ENCODE data around the gene TMC3. TPM values are rescaled to one million over a fixed set of nuclear protein-coding genes. Genes with fewer than 3 reads are reported as not detected.

Gene TMC3
- polyA plus RNA-seq, 1 donor (not counting 4 experiments of a cell fraction or from before 2014, with no cell fraction given), result not detected

DNA sequence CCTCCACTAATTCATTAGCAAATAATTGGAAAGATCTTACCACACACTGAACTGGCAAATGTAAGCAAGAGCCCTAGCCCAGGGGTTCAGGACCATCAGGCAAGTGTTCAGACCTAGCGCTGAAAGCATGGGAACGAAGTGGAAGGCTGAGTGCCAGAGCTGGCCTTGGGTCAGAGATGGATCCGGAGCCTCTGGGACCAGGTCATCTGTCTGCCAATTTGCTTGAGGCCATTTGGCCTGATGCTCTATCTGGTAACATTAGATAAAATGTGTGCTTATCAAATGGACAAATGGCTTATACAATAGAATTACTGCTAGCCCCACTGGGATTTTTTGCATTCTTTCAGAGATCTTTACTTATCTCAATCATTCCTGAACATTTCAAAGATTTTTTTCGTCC is 1.4 kb upstream of the TMC3 start:
- FAIRE-seq (no peak), DNase-seq (ENCODE audit: low read depth, low spot score) (no peak)
- H3K4me2 ChIP-seq (ENCODE audit: control insufficient read depth, extremely low read depth, insufficient read depth, low read depth, low read length), result no peak overlapping the region
- no peak overlapping the region for H2AFZ ChIP-seq (ENCODE audit: control insufficient read depth, low read length)
- TF ChIP-seq, protein P1, sequence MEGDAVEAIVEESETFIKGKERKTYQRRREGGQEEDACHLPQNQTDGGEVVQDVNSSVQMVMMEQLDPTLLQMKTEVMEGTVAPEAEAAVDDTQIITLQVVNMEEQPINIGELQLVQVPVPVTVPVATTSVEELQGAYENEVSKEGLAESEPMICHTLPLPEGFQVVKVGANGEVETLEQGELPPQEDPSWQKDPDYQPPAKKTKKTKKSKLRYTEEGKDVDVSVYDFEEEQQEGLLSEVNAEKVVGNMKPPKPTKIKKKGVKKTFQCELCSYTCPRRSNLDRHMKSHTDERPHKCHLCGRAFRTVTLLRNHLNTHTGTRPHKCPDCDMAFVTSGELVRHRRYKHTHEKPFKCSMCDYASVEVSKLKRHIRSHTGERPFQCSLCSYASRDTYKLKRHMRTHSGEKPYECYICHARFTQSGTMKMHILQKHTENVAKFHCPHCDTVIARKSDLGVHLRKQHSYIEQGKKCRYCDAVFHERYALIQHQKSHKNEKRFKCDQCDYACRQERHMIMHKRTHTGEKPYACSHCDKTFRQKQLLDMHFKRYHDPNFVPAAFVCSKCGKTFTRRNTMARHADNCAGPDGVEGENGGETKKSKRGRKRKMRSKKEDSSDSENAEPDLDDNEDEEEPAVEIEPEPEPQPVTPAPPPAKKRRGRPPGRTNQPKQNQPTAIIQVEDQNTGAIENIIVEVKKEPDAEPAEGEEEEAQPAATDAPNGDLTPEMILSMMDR (optimal IDR thresholded peaks at IDR 0.05 in 1 of 3, IDR thresholded peaks at IDR 0.05 in 1 of 3, conservative IDR thresholded peaks at IDR 0.05 in 1 of 3; ENCODE audit: extremely low read depth in 1 of 3, insufficient read depth in 2 of 3, low read length in 3 of 3), result no peak
- TF ChIP-seq EZH2 (IDR thresholded peaks at IDR 0.05; ENCODE audit: low read length), result no peak
- no peak overlapping the region for H3K4me3 ChIP-seq (ENCODE audit: control insufficient read depth in 2 of 3, extremely low read depth in 1 of 3, insufficient read depth in 2 of 3, low read depth in 1 of 3, low read length in 3 of 3)
- H3K4me1 ChIP-seq (ENCODE audit: control insufficient read depth, extremely low read depth, insufficient read depth, low read length), result no peaks in the 10 kb centered on the region
- H3K27me3 ChIP-seq (ENCODE audit: control insufficient read depth, extremely low read depth, insufficient read depth, low read length), result no peaks in the 10 kb centered on the region
- H3K79me2 ChIP-seq (ENCODE audit: control insufficient read depth, insufficient read depth, low read length), result no peaks in the 10 kb centered on the region
- no peak overlapping the region for H3K27ac ChIP-seq (ENCODE audit: control insufficient read depth, insufficient read depth, low read length)
- no peaks in the 10 kb centered on the region for H3K9me3 ChIP-seq (ENCODE audit: control insufficient read depth, low read depth, low read length)
- no peak overlapping the region for H3K9ac ChIP-seq (ENCODE audit: control insufficient read depth, extremely low read depth, insufficient read depth, low read length)
- H3K36me3 ChIP-seq (ENCODE audit: control insufficient read depth in 2 of 2, extremely low read depth in 1 of 2, insufficient read depth in 2 of 2, low read length in 2 of 2), result no peaks in the 10 kb centered on the region
- dilution Hi-C loops (cut with MboI; ENCODE audit: extremely low pct_ligation_motif_present, low sequenced_read_pairs), result no loop called here
- H4K20me1 ChIP-seq (ENCODE audit: control insufficient read depth, extremely low read depth, insufficient read depth, low read length), result no peaks in the 10 kb centered on the region
- H3K9me1 ChIP-seq (ENCODE audit: control insufficient read depth, extremely low read depth, insufficient read depth, low read length), result no peaks in the 10 kb centered on the region

- H3K27ac ChIP-seq (ENCODE audit: control insufficient read depth, insufficient read depth, low read length), result no peak overlapping the region
- no peaks in the 10 kb centered on the region for H3K79me2 ChIP-seq (ENCODE audit: control insufficient read depth, insufficient read depth, low read length)
- DNase-seq (ENCODE audit: low read depth, low spot score) (no peak), FAIRE-seq (no peak)
- no peaks in the 10 kb centered on the region for H3K9me1 ChIP-seq (ENCODE audit: control insufficient read depth, extremely low read depth, insufficient read depth, low read length)
- H4K20me1 ChIP-seq (ENCODE audit: control insufficient read depth, extremely low read depth, insufficient read depth, low read length), result no peaks in the 10 kb centered on the region
- H3K4me1 ChIP-seq (ENCODE audit: control insufficient read depth, extremely low read depth, insufficient read depth, low read length), result no peaks in the 10 kb centered on the region
- no peak overlapping the region for H3K4me2 ChIP-seq (ENCODE audit: control insufficient read depth, extremely low read depth, insufficient read depth, low read depth, low read length)
- dilution Hi-C loops (cut with MboI; ENCODE audit: extremely low pct_ligation_motif_present, low sequenced_read_pairs), result no loop called here
- TF ChIP-seq EZH2 (IDR thresholded peaks at IDR 0.05; ENCODE audit: low read length), result no peak
- TF ChIP-seq, protein P1 (optimal IDR thresholded peaks at IDR 0.05 in 1 of 3, IDR thresholded peaks at IDR 0.05 in 1 of 3, conservative IDR thresholded peaks at IDR 0.05 in 1 of 3; ENCODE audit: extremely low read depth in 1 of 3, insufficient read depth in 2 of 3, low read length in 3 of 3), result no peak
- no peaks in the 10 kb centered on the region for H3K9me3 ChIP-seq (ENCODE audit: control insufficient read depth, low read depth, low read length)
- no peaks in the 10 kb centered on the region for H3K36me3 ChIP-seq (ENCODE audit: control insufficient read depth in 2 of 2, extremely low read depth in 1 of 2, insufficient read depth in 2 of 2, low read length in 2 of 2)
- H2AFZ ChIP-seq (ENCODE audit: control insufficient read depth, low read length), result no peak overlapping the region
- H3K4me3 ChIP-seq (ENCODE audit: control insufficient read depth in 2 of 3, extremely low read depth in 1 of 3, insufficient read depth in 2 of 3, low read depth in 1 of 3, low read length in 3 of 3), result no peak overlapping the region
- H3K27me3 ChIP-seq (ENCODE audit: control insufficient read depth, extremely low read depth, insufficient read depth, low read length), result no peaks in the 10 kb centered on the region
- no peak overlapping the region for H3K9ac ChIP-seq (ENCODE audit: control insufficient read depth, extremely low read depth, insufficient read depth, low read length)
Measured at GRCh38 chr15:81373176-81373575, 837 bp downstream of the TMC3 start.

Measured in keratinocyte (primary cell).